ENCODE results near the gene ZNF541.

GRCh38 chr19:47593860-47594259, 20.9 kb upstream of the ZNF541 start:
- TF ChIP-seq CTCF (IDR thresholded peaks at IDR 0.05; ENCODE audit: low read length) (no peak), EZH2 (optimal IDR thresholded peaks at IDR 0.05; ENCODE audit: low read depth, low read length) (no peak), EZH2phosphoT487 (IDR thresholded peaks at IDR 0.05; ENCODE audit: low read length) (no peak)
